ENCODE results near the gene ARPC1B. TPM values are rescaled to one million over a fixed set of nuclear protein-coding genes. Genes with fewer than 3 reads are reported as not detected.

ARPC1B gene
- total and polyA plus RNA-seq, 9 of the 15 experiments (the other 6 are each of a cell fraction or from before 2014, with no cell fraction given), result 6.7 to 357 (median 211) TPM

DNA sequence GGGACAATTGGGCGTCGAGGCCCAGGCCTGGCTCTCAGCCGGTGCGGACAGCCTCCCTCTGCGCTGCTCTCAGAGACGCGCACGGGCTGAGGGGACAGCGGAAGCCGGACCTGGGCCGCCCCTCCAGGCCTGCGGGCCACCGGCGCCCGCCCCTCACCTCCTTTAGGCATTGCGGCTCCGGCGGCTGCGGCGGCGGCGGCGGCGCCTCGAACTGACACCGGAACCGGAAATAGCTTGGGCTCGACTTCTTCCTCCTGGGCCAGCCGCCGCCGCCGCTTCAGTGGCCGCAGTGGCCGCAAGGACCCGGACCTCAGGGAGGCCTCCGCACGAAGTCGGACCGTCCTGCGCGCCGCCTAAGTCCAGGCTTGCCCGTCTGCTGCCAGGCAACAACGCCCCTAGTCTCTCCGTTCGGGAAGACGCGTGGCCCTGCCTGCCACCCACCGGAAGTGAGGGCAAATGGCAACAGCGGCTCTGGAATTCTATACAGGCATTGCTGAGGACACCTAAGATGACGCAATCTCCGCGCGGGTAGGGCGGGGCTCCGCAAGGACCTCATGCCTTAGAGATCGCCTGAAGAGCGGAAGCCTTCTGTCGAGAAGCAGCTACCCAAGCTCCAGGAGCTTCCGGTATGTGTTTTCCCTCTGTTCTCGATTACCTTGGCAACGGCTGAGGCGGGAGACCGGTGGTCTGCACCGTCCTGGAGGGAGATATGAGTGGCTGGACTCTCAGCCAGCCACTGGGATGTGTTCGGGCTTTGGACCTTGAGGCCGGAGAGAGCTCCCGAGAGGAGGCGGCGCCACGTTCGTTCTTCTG is 34.1 kb downstream of the ARPC1B start, which contains the start of the genes BUD31 and PDAP1 (continued):
- TF ChIP-seq, protein P1, sequence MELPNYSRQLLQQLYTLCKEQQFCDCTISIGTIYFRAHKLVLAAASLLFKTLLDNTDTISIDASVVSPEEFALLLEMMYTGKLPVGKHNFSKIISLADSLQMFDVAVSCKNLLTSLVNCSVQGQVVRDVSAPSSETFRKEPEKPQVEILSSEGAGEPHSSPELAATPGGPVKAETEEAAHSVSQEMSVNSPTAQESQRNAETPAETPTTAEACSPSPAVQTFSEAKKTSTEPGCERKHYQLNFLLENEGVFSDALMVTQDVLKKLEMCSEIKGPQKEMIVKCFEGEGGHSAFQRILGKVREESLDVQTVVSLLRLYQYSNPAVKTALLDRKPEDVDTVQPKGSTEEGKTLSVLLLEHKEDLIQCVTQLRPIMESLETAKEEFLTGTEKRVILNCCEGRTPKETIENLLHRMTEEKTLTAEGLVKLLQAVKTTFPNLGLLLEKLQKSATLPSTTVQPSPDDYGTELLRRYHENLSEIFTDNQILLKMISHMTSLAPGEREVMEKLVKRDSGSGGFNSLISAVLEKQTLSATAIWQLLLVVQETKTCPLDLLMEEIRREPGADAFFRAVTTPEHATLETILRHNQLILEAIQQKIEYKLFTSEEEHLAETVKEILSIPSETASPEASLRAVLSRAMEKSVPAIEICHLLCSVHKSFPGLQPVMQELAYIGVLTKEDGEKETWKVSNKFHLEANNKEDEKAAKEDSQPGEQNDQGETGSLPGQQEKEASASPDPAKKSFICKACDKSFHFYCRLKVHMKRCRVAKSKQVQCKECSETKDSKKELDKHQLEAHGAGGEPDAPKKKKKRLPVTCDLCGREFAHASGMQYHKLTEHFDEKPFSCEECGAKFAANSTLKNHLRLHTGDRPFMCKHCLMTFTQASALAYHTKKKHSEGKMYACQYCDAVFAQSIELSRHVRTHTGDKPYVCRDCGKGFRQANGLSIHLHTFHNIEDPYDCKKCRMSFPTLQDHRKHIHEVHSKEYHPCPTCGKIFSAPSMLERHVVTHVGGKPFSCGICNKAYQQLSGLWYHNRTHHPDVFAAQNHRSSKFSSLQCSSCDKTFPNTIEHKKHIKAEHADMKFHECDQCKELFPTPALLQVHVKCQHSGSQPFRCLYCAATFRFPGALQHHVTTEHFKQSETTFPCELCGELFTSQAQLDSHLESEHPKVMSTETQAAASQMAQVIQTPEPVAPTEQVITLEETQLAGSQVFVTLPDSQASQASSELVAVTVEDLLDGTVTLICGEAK (IDR thresholded peaks at IDR 0.05), result peak; percentile 98
- TF ChIP-seq, protein P1 (CRISPR knock-in tag; IDR thresholded peaks at IDR 0.05), result no peak
- no peak for TF ChIP-seq ZNF217 (CRISPR knock-in tag; IDR thresholded peaks at IDR 0.05)
- TF ChIP-seq MAFF (IDR thresholded peaks at IDR 0.05; ENCODE audit: low read length), result no peak
- TF ChIP-seq BHLHE40 (IDR thresholded peaks at IDR 0.05; ENCODE audit: low read length), result 0 out of 2 replicates have a peak, but pooled peaks have one; percentile 10
- TF ChIP-seq NFXL1 (CRISPR knock-in tag; IDR thresholded peaks at IDR 0.05), result no peak
- TF ChIP-seq RCOR1 (IDR thresholded peaks at IDR 0.05; ENCODE audit: borderline replicate concordance in 1 of 2, low read depth in 2 of 2, low read length in 2 of 2), result no peak
- peak; percentile 94 for TF ChIP-seq CXXC5 (CRISPR knock-in tag; IDR thresholded peaks at IDR 0.05)
- peak; percentile 98 for TF ChIP-seq NR2C1 (IDR thresholded peaks at IDR 0.05)
- TF ChIP-seq NR2C1 (tag; IDR thresholded peaks at IDR 0.05), result peak; percentile 98
- TF ChIP-seq FOXJ2 (tag; IDR thresholded peaks at IDR 0.05), result peak; percentile 65; the same call in 1 of the 2 replicates
- peak; percentile 100 for TF ChIP-seq CEBPB (tag; IDR thresholded peaks at IDR 0.05)
- TF ChIP-seq ZNF280A (IDR thresholded peaks at IDR 0.05; ENCODE audit: low read depth, partially characterized antibody), result no peak
- TF ChIP-seq NFE2L1 (tag; IDR thresholded peaks at IDR 0.05; ENCODE audit: borderline replicate concordance, low read depth), result no peak
- no peak for TF ChIP-seq CCAR2 (IDR thresholded peaks at IDR 0.05; ENCODE audit: low read depth, low read length)
- TF ChIP-seq IFI16 (CRISPR knock-in tag; IDR thresholded peaks at IDR 0.05), result no peak
- TF ChIP-seq RBM15 (IDR thresholded peaks at IDR 0.05; ENCODE audit: insufficient read depth, low read length), result no peak
- TF ChIP-seq ZNF785 (CRISPR knock-in tag; IDR thresholded peaks at IDR 0.05), result no peak
- TF ChIP-seq ARHGAP35 (IDR thresholded peaks at IDR 0.05; ENCODE audit: partially characterized antibody), result no peak
- TF ChIP-seq TARDBP (IDR thresholded peaks at IDR 0.05), result no peak

Data from K562 (cell line).